Glutamatergic neuron (in vitro differentiated cells): ENCODE data around the gene FAXDC2. TPM values are rescaled to one million over a fixed set of nuclear protein-coding genes. Genes with fewer than 3 reads are reported as not detected.
A peak's percentile ranks its signal among the peaks of the same experiment; 100 is the strongest.

Experiments used
- DNase-seq: peaks from one replicate; pipeline ENCODE4 v3.0.0; 2022
- H3K27ac Mint-ChIP-seq: one replicate; pipeline ENCODE4 v1.8.0; 2020; ENCODE audit warnings: mild to moderate bottlenecking, mixed read lengths, inconsistent platforms; ENCODE audit not compliant: unreplicated experiment
- H3K27me3 Mint-ChIP-seq: one replicate; pipeline ENCODE4 v1.8.0; 2020; ENCODE audit warnings: mild to moderate bottlenecking, moderate library complexity, mixed read lengths, inconsistent platforms; ENCODE audit not compliant: unreplicated experiment
- H3K36me3 Mint-ChIP-seq: one replicate; pipeline ENCODE4 v1.8.0; 2020; ENCODE audit warnings: mild to moderate bottlenecking, mixed read lengths, inconsistent platforms; ENCODE audit not compliant: unreplicated experiment
- H3K4me1 Mint-ChIP-seq: one replicate; pipeline ENCODE4 v1.8.0; 2020; ENCODE audit warnings: mild to moderate bottlenecking, low read depth, mixed read lengths, inconsistent platforms; ENCODE audit not compliant: unreplicated experiment
- H3K4me3 Mint-ChIP-seq: one replicate; pipeline ENCODE4 v1.8.0; 2020; ENCODE audit warnings: mild to moderate bottlenecking, mixed read lengths, inconsistent platforms; ENCODE audit not compliant: unreplicated experiment
- H3K9me3 Mint-ChIP-seq: one replicate; pipeline ENCODE4 v1.8.0; 2020; ENCODE audit warnings: mild to moderate bottlenecking, moderate library complexity, mixed read lengths, inconsistent platforms; ENCODE audit not compliant: unreplicated experiment
- CTCF ChIP-seq: fragments of 200-600 bp; sonication (generic); IDR thresholded peaks from one replicate; pipeline ENCODE4 v1.5.0; 2021; ENCODE audit not compliant: partially characterized antibody, unreplicated experiment
- total RNA-seq: library from RNA; stranded (reverse); fragmentation: NEBNext Ultra II Directional; extraction: Animal tissue kit (Norgen Biotek cat#: 25700); gene quantifications from one replicate; pipeline ENCODE4 v1.2.1, GENCODE V29; 2021; ENCODE audit not compliant: unreplicated experiment

FAXDC2 gene
- total RNA-seq, 1 donor from 2014 or later, result 0.66 TPM

GRCh38 chr5:154861946-154862345 is 11.5 kb upstream of the FAXDC2 start:
- DNase-seq, result no peak
- Mint-ChIP-seq H3K4me1 (peaks cover 16% of the 10 kb centered on the region), H3K27me3 (peaks cover 9% of the 10 kb centered on the region), H3K36me3 (no peaks in the 10 kb centered on the region), H3K9me3 (peaks cover 6% of the 10 kb centered on the region), H3K27ac (no peak overlapping the region), H3K4me3 (no peak overlapping the region)
- no peak for TF ChIP-seq CTCF

GRCh38 chr5:154860765-154861164 is 10.4 kb upstream of the FAXDC2 start:
- Mint-ChIP-seq H3K36me3 (no peaks in the 10 kb centered on the region), H3K4me3 (peak overlapping the region; percentile 98), H3K27me3 (peaks cover 14% of the 10 kb centered on the region), H3K9me3 (peaks cover 11% of the 10 kb centered on the region), H3K27ac (no peak overlapping the region), H3K4me1 (peaks cover 17% of the 10 kb centered on the region)
- TF ChIP-seq CTCF, result no peak
- DNase-seq, result no peak

GRCh38 chr5:154860123-154860522 is 9.7 kb upstream of the FAXDC2 start:
- no peak for DNase-seq
- Mint-ChIP-seq H3K27me3 (peaks cover 14% of the 10 kb centered on the region), H3K4me3 (peak overlapping the region; percentile 98), H3K9me3 (peaks cover 11% of the 10 kb centered on the region), H3K4me1 (peaks cover 17% of the 10 kb centered on the region), H3K27ac (no peak overlapping the region), H3K36me3 (no peaks in the 10 kb centered on the region)
- no peak for TF ChIP-seq CTCF

- H3K36me3 Mint-ChIP-seq, result no peaks in the 10 kb centered on the region
- H3K27ac Mint-ChIP-seq, result peak overlapping the region; percentile 88
- peak overlapping the region; percentile 98 for H3K4me3 Mint-ChIP-seq
- H3K4me1 Mint-ChIP-seq, result peaks cover 17% of the 10 kb centered on the region
- DNase-seq, result no peak
- TF ChIP-seq CTCF, result no peak
- peaks cover 14% of the 10 kb centered on the region for H3K27me3 Mint-ChIP-seq
- peaks cover 11% of the 10 kb centered on the region for H3K9me3 Mint-ChIP-seq
Observed at GRCh38 chr5:154858972-154859871, 8.8 kb upstream of the FAXDC2 start.
